OCI-LY3 (cell line): Measurements from ENCODE around the gene PPP1R3C.

ENCODE experiments used
- H2AFZ ChIP-seq: fragments of 200-600, 300-600 bp; shearing (Covaris generic); 2 replicates; pipeline ENCODE4 v1.6.0; 2014; ENCODE audit warnings: antibody characterized with exemption, low read depth, low read length
- H3K27ac ChIP-seq: fragments of 200-600, 300-600 bp; sonication (generic); 2 replicates; pipeline ENCODE4 v1.5.1; 2014; ENCODE audit warnings: mild to moderate bottlenecking, low read length, moderate library complexity, mixed read lengths
- H3K27me3 ChIP-seq: fragments of 200-600, 300-600 bp; sonication (generic); 2 replicates; pipeline ENCODE4 v1.6.1; 2014; ENCODE audit warnings: low read depth, low read length, mixed read lengths
- H3K36me3 ChIP-seq: fragments of 200-600, 300-600 bp; sonication (generic); replicated peaks from 2 replicates; pipeline ENCODE3; 2014; ENCODE audit warnings: low read depth, low read length, mixed read lengths
- H3K4me1 ChIP-seq: fragments of 300-600, 200-600 bp; sonication (generic); 2 replicates; pipeline ENCODE4 v1.6.1; 2014; ENCODE audit warnings: low read length, mixed read lengths
- H3K4me2 ChIP-seq: fragments of 200-600, 300-600 bp; sonication (generic); 2 replicates; pipeline ENCODE4 v1.6.1; 2014; ENCODE audit warnings: low read length, mixed read lengths
- H3K4me3 ChIP-seq: fragments of 300-600, 200-600 bp; sonication (generic); 2 replicates; pipeline ENCODE4 v1.5.1; 2014; ENCODE audit warnings: antibody characterized with exemption, mild to moderate bottlenecking, low read length, moderate library complexity
- H3K79me2 ChIP-seq: fragments of 300-600, 200-600 bp; shearing (Covaris generic); 2 replicates; pipeline ENCODE4 v1.6.1; 2014; ENCODE audit warnings: mild to moderate bottlenecking, low read length, mixed read lengths
- H3K9ac ChIP-seq: fragments of 300-600, 200-600 bp; shearing (Covaris generic); 2 replicates; pipeline ENCODE4 v1.6.0; 2014; ENCODE audit warnings: mild to moderate bottlenecking, low read length, moderate library complexity
- H3K9me3 ChIP-seq: fragments of 200-600, 300-600 bp; shearing (Covaris generic); 2 replicates; pipeline ENCODE4 v1.6.1; 2014; ENCODE audit warnings: low read length, mixed read lengths; ENCODE audit not compliant: insufficient read depth
- H4K20me1 ChIP-seq: fragments of 200-600, 300-600 bp; sonication (generic); 2 replicates; pipeline ENCODE4 v1.6.1; 2016; ENCODE audit warnings: low read length, mixed read lengths; ENCODE audit not compliant: insufficient read depth
- CTCF ChIP-seq: fragments of 200-600, 300-600 bp; sonication (generic); IDR thresholded peaks from 2 replicates; pipeline ENCODE4 v1.5.1; 2014; ENCODE audit warnings: antibody characterized with exemption, low read length, low read depth
- EZH2phosphoT487 ChIP-seq: fragments of 200-600 bp; shearing (Covaris generic); IDR thresholded peaks from 2 replicates; pipeline ENCODE4 v1.6.1; 2018; ENCODE audit warnings: antibody characterized with exemption, mixed run types, low read depth

Gene PPP1R3C

GRCh38 chr10:91610444-91610843 is 22.4 kb downstream of the PPP1R3C start:
- H3K79me2 ChIP-seq = no peaks in the 10 kb centered on the region
- H3K27me3 ChIP-seq = no peaks in the 10 kb centered on the region
- TF ChIP-seq CTCF = no peak
- TF ChIP-seq EZH2phosphoT487 = no peak
- H3K27ac ChIP-seq = no peak overlapping the region
- H4K20me1 ChIP-seq = no peaks in the 10 kb centered on the region
- peaks cover 2% of the 10 kb centered on the region for H3K36me3 ChIP-seq
- H3K4me2 ChIP-seq = no peak overlapping the region
- no peak overlapping the region for H2AFZ ChIP-seq
- no peak overlapping the region for H3K9ac ChIP-seq
- H3K4me3 ChIP-seq = no peak overlapping the region
- H3K9me3 ChIP-seq = peaks cover 5% of the 10 kb centered on the region; the same call in 1 of the 2 replicates
- H3K4me1 ChIP-seq = no peaks in the 10 kb centered on the region

GRCh38 chr10:91607646-91608403 is 25.0 kb downstream of the PPP1R3C start:
- H3K79me2 ChIP-seq = no peaks in the 10 kb centered on the region
- no peak for TF ChIP-seq CTCF
- TF ChIP-seq EZH2phosphoT487 = no peak
- peaks cover 20% of the 10 kb centered on the region; the same call in 1 of the 2 replicates for H3K9me3 ChIP-seq
- H3K9ac ChIP-seq = no peak overlapping the region
- H2AFZ ChIP-seq = no peak overlapping the region
- no peaks in the 10 kb centered on the region for H4K20me1 ChIP-seq
- H3K27me3 ChIP-seq = no peaks in the 10 kb centered on the region
- H3K36me3 ChIP-seq = peaks cover 4% of the 10 kb centered on the region
- no peak overlapping the region for H3K4me3 ChIP-seq
- H3K4me1 ChIP-seq = peaks cover 6% of the 10 kb centered on the region
- no peak overlapping the region for H3K27ac ChIP-seq
- no peak overlapping the region for H3K4me2 ChIP-seq

- peaks cover 24% of the 10 kb centered on the region for H3K4me1 ChIP-seq
- H3K9ac ChIP-seq = no peak overlapping the region
- no peak for TF ChIP-seq EZH2phosphoT487
- no peak overlapping the region for H3K4me2 ChIP-seq
- no peaks in the 10 kb centered on the region for H3K79me2 ChIP-seq
- no peaks in the 10 kb centered on the region for H4K20me1 ChIP-seq
- H3K9me3 ChIP-seq = peaks cover 20% of the 10 kb centered on the region; the same call in 1 of the 2 replicates
- peaks cover 4% of the 10 kb centered on the region for H3K36me3 ChIP-seq
- no peaks in the 10 kb centered on the region for H3K27me3 ChIP-seq
- H3K27ac ChIP-seq = no peak overlapping the region
- H3K4me3 ChIP-seq = no peak overlapping the region
- no peak overlapping the region for H2AFZ ChIP-seq
Observed at GRCh38 chr10:91605968-91606367, 26.9 kb downstream of the PPP1R3C start.

- no peak overlapping the region for H2AFZ ChIP-seq
- H3K4me3 ChIP-seq = no peak overlapping the region
- no peak overlapping the region for H3K4me2 ChIP-seq
- peaks cover 4% of the 10 kb centered on the region for H3K36me3 ChIP-seq
- H3K9ac ChIP-seq = no peak overlapping the region
- H4K20me1 ChIP-seq = no peaks in the 10 kb centered on the region
- peaks cover 29% of the 10 kb centered on the region for H3K4me1 ChIP-seq
- no peaks in the 10 kb centered on the region for H3K27me3 ChIP-seq
- TF ChIP-seq EZH2phosphoT487 (no peak), CTCF (no peak)
- H3K79me2 ChIP-seq = no peaks in the 10 kb centered on the region
- H3K9me3 ChIP-seq = peaks cover 20% of the 10 kb centered on the region; the same call in 1 of the 2 replicates
- H3K27ac ChIP-seq = no peak overlapping the region
Observed at GRCh38 chr10:91604553-91605534, 28.0 kb downstream of the PPP1R3C start.
